ENCODE results near the gene TSEN54.

Gene TSEN54

GRCh38 chr17:75481194-75482068 is 34.9 kb upstream of the TSEN54 start:
- H3K4me3 ChIP-seq (replicated peaks in 1 of 2; ENCODE audit: low read depth in 2 of 2, low read length in 2 of 2), result no peak overlapping the region
- no peak for DNase-seq (ENCODE audit: low read depth in 2 of 2)
- TF ChIP-seq, protein P1, sequence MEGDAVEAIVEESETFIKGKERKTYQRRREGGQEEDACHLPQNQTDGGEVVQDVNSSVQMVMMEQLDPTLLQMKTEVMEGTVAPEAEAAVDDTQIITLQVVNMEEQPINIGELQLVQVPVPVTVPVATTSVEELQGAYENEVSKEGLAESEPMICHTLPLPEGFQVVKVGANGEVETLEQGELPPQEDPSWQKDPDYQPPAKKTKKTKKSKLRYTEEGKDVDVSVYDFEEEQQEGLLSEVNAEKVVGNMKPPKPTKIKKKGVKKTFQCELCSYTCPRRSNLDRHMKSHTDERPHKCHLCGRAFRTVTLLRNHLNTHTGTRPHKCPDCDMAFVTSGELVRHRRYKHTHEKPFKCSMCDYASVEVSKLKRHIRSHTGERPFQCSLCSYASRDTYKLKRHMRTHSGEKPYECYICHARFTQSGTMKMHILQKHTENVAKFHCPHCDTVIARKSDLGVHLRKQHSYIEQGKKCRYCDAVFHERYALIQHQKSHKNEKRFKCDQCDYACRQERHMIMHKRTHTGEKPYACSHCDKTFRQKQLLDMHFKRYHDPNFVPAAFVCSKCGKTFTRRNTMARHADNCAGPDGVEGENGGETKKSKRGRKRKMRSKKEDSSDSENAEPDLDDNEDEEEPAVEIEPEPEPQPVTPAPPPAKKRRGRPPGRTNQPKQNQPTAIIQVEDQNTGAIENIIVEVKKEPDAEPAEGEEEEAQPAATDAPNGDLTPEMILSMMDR (IDR thresholded peaks at IDR 0.05; ENCODE audit: low read depth, low read length), result no peak

DNA sequence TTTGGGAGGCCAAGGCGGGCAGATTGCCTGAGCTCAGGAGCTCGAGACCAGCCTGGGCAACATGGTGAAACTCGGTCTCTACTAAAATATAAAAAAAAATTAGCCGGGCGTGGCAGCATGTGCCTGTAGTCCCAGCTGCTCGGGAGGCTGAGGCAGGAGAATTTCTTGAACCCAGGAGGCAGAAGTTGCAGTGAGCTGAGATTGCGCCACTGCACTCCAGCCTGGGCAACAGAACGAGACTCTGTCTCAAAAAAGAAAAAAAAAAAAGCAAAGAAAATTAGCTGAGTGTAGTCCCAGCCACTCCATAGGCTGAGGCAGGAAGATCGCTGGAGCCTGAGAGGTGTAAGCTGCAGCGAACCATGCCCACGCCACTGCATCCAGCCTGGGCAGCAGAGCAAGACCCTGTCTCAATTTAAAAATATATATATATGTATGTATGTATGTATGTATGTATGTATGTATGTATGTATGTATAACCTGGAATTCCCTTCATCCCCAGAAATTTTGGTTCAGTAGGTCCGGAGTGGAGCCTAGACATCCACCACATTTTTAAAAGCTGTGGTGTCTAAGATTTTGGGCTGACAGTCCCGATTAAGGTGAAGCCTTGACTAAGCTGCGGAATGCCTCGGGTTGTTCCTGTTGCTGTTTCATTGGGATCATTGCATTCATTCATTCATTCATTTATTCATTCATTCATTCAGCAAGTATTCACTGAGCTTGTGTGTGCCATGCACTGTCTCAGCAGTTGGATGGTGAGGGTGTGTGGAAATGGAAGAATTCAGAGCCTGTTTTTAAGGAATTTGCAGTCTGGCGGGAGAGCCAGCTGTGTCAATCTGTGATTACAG is 34.0 kb upstream of the TSEN54 start:
- no peak for DNase-seq (ENCODE audit: low read depth in 2 of 2)
- no peak overlapping the region for H3K4me3 ChIP-seq (replicated peaks in 1 of 2; ENCODE audit: low read depth in 2 of 2, low read length in 2 of 2)
- TF ChIP-seq, protein P1 (IDR thresholded peaks at IDR 0.05; ENCODE audit: low read depth, low read length), result no peak

- no peak for DNase-seq (ENCODE audit: low read depth in 2 of 2)
- no peak overlapping the region for H3K4me3 ChIP-seq (replicated peaks in 1 of 2; ENCODE audit: low read depth in 2 of 2, low read length in 2 of 2)
- TF ChIP-seq, protein P1 (IDR thresholded peaks at IDR 0.05; ENCODE audit: low read depth, low read length), result no peak
Observed at GRCh38 chr17:75485688-75486087, 30.6 kb upstream of the TSEN54 start.

DNA sequence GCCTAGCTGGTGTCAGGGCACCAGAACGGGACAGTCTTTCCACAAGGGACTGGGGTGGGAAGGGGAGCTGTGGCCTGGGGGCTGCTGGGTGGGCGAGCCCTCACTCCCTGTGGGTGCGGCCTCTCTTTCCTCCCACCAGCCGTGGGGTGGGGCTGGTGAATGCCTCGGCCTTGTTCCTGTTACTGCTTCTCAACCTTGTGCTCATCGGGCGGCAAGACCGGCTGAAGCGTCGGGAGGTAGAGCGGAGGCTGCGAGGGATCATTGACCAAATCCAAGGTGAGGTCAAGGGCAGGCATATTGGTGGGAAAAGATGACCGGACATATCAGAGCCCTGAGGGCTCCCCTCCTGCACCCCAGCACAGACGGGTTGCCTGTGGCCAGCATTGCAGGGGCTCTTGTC is 30.2 kb upstream of the TSEN54 start:
- no peak for DNase-seq (ENCODE audit: low read depth in 2 of 2)
- TF ChIP-seq, protein P1 (IDR thresholded peaks at IDR 0.05; ENCODE audit: low read depth, low read length), result no peak
- no peak overlapping the region for H3K4me3 ChIP-seq (replicated peaks in 1 of 2; ENCODE audit: low read depth in 2 of 2, low read length in 2 of 2)

DNA sequence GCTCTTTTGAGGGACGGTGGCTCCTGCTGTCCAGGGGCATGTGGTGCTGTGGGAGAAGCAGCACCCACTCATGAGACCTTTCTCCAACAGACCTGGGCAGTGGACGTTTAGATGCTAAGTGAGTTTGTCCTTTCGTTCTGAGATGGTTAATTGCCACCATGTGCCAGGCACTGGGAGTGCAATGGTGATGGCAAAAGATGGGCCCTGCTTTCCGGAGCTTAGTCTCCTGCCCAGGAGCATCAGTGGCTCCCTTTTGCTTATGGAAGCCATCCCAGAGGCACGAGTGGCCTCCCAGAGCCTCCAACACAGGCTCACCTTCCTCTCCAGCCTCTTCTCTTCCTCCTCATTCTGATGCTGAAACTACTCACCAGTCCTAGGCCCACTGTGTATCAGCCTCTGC is 29.4 kb upstream of the TSEN54 start:
- no peak overlapping the region for H3K4me3 ChIP-seq (replicated peaks in 1 of 2; ENCODE audit: low read depth in 2 of 2, low read length in 2 of 2)
- TF ChIP-seq, protein P1 (IDR thresholded peaks at IDR 0.05; ENCODE audit: low read depth, low read length), result no peak
- no peak for DNase-seq (ENCODE audit: low read depth in 2 of 2)

GRCh38 chr17:75487351-75488070 is 28.8 kb upstream of the TSEN54 start:
- TF ChIP-seq, protein P1 (IDR thresholded peaks at IDR 0.05; ENCODE audit: low read depth, low read length), result no peak
- no peak overlapping the region for H3K4me3 ChIP-seq (replicated peaks in 1 of 2; ENCODE audit: low read depth in 2 of 2, low read length in 2 of 2)
- peak; percentile 18 to 30 for DNase-seq (ENCODE audit: low read depth in 2 of 2)

All from cardiac fibroblast (primary cell).